Muscle of arm (tissue), 12 donors: Measurements from ENCODE around the gene UBQLN4. TPM values are rescaled to one million over a fixed set of nuclear protein-coding genes. Genes with fewer than 3 reads are reported as not detected.
"Not testable (repeated sequence)": the region's sequence is repeated elsewhere in the genome, so short reads cannot be mapped to it uniquely, and the experiment has no call there.

Source experiments
- DNase-seq: peaks from one replicate; pipeline ENCODE4 v3.0.0-alpha.2; 2013
- polyA plus RNA-seq, 12 donors: library from polyadenylated mRNA; unstranded; fragments of 120-200 nt; gene quantifications; one replicate each; pipeline ENCODE4 v1.2.1, GENCODE V29; 2013; ENCODE audit not compliant: insufficient read length in 12 of 12

UBQLN4 gene
- polyA plus RNA-seq, 12 donors, result 40.2 to 55.3 (median 47.1) TPM; not detected in 1

DNA sequence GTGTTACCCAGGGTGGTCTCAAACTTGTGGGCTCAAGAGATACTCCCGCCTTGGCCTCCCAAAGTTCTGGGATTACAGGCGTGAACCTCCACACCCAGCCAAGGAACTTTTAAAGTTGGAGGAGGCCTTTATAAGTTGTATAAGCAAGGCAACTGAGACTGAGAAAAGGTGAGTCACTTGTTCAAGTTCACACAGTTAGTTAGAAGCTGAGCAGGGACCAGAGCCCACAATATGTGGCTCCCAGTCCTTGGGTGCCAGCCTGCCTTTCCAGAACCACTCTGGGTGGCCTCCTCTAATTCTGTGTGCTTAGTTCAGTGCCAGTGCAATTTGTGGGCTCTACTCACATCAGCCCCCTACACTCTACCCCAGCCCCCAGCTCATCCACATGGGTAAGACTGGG is 11.0 kb upstream of the UBQLN4 start:
- no peak for DNase-seq

DNA sequence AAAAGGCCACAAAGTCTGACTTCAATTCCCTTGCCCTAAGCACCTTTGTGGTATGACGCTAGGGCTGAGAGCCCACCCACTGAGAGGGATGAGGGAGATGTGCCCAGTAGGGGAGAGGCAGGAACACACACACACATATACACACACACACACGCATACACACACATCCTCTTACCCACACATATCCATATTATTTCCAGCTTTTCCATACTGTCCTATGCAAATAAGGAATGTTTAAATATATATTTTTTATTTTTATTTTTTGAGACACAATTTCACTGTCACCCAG is 10.3 kb upstream of the UBQLN4 start:
- DNase-seq, result no peak

DNA sequence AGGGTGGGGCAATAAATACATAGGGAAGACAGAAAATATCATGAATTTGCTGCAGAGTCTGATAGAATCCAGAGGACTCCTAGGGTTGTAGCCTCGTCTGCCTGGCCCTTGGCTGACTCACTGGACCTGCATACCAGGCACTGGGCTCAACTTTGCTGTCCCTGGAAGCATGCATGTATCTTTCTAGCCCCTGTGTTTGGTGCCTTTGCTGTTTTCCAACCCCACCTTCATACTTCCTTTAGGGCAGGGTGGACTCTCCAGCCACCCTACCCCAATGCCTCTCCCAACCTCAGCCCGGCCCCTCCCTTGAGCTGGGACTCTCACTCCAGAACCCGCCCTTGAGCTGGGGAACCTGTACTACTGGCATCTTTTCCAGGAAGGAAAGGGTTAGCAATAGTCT is 8.6 kb upstream of the UBQLN4 start:
- no peak for DNase-seq

DNA sequence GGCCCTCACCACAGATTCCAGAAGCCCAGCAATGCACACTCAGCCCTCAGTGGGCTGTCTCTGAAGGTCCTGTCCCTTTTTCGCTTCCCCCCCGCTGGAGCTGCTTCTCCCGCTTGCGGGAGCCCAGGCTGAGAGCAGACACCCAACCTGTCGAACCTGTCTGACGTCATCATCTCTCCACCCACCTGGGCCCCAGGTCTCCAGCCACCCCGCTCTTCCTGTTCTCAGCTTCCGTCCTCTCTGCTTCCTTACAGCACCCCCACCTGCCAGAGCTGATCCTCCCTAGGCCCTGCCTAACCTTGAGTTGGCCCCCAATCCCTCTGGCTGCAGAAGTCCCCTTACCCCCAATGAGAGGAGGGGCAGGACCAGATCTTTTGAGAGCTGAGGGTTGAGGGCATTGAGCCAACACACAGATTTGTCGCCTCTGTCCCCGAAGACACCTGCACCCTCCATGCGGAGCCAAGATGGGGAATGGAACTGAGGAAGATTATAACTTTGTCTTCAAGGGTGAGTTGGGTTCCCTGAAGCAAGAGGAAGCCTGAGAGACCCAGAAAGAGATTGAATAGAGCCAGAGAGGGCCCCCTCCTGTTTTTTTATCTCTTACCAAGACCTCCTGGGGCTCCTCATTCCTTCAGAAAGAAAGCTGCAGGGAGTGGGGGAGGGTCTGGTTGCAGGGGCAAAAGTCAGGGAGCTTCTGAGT is 7.5 kb upstream of the UBQLN4 start, which contains the start of gene RAB25:
Gene RAB25, plus strand, starts transcription at position 224 of the 700 bp plus-strand sequence. Its CDS starts 241 bp downstream, at position 465.
- no peak for DNase-seq

DNA sequence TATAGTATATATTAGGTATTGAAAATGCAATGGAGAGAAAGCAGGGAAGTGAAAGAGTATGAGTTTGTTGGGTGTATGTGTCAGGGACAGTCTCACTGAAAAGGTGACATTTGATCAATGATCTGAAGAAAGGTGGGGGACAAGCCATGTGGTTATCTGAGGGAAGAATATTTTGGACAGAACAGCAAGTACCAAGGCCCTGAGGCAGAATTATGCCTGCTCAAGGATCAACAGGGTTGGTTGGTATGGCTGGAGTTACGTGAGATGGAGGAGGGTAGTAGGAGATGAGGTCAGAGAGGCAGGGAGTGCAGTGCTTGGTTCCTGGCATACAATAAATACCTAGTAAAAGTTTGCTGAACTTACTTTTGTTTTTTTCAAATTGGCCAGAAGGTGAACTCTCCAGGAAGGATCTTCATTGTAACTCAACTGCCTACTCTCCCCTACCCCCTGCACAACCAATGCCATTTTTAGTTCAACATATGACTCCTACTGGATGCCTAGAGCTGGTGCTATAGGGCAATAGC is 2.8 kb upstream of the UBQLN4 start:
- no peak for DNase-seq

DNA sequence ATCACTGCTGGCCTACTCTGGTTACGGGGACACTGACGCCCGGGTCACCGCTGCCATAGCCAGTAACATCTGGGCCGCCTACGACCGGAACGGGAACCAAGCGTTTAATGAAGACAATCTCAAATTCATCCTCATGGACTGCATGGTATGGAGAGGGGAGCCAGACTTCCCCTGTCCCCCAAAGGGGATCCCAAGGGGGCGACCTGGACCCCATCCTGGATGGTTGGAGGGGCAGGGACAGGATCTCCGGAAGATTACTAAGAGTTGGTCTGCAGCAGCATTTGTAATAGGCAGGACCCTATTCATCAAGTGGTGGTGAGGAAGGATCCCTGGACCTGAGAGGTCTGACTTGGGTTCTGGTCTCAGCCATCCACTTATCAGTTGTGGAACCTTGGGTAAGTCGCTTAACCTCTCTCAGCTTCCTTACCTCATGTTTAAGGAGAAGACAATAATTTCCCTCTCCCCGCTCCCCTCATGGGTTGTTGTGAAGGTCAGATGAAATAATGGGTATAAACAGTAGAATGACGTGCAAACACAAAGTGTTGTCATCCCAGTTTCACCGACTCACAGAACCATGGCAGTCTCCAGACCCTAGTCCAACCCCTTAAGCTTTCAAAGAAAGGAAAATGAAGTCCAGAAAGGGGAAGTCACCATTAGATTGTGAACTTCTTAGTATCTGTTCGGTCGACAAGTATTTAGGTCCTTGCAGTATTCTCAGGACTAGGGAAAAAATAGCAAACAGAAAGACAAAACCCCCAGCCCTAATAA is 1.9 kb upstream of the UBQLN4 start:
- DNase-seq, result no peak

DNA sequence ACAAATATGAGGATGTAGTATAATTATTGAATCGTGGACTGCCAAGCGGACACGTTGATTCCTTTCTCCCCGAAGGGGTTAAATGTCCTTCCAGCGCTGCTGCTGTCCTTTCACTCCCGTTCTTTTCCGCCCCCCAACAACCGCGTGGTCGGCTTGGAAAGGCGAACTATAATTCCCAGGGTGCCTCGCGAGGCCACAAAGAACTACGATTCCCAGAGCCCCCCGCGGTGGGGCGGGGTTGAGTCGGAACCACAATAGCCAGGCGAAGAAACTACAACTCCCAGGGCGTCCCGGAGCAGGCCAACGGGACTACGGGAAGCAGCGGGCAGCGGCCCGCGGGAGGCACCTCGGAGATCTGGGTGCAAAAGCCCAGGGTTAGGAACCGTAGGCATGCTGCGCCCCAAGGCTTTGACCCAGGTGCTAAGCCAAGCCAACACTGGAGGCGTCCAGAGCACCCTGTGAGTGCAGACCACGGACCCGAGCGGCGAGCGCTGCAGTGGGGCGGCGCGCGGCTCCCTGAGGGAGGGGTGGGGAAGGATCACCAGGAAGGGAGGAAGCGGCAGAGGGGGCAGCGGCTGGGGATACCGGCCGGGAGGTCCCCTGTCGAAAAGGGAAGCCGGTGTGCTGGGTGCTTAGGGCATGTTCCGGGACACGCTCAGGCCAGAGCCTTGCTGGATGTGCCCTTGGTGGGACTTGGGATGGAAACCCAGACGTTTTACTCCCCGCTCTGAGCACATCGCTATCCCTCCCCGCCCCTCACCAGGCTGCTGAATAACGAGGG is 1.1 kb upstream of the UBQLN4 start, which contains the start of gene LAMTOR2:
Gene LAMTOR2, plus strand, starts transcription at position 283 of the 781 bp plus-strand sequence. Its CDS starts 108 bp downstream, at position 391.
- DNase-seq, result peak; percentile 99

DNA sequence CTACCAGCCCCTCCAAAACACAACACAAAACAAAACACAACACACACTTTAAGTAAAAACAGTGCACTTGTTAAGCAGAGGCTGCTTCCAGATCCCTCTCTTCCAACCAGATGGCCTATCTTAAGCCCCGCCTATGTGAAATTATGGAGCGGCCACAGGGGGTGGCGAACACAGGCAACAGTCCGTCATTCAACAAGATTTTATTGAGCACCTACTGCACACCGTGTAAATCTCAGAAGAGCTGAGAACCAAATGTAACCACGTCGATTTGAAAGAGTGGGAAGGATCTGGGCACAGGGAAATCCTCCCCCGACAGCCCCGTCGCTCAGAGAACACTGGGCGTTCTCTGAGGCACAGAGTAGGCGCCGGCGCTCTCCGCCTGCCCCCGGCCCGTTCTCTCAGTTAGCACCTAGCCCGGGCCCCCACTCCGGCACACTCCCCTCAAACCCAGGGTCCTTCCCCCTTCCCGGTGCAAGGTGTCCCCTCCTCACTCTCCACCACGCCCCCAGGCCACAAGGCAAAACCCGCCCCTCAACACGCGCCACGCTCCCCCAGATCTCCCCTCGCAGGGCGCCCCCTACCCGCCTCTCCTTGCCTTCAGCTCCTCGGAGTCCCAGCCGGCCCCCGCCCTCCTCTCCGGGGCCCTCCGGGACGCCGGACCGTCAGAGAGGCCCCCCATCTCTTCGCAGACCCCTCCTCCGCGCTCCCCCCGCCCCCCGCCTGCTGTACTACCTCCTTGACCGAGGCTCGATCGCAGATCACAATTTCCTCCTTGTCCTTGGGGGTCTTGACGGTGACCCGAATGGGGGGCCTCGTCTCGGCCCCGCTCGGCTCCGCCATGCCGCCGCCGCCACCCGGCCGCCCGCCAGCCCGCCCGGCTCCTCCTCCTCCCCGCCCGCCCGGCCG is 483 bp downstream of the UBQLN4 start:
- DNase-seq, result peak; percentile 58

DNA sequence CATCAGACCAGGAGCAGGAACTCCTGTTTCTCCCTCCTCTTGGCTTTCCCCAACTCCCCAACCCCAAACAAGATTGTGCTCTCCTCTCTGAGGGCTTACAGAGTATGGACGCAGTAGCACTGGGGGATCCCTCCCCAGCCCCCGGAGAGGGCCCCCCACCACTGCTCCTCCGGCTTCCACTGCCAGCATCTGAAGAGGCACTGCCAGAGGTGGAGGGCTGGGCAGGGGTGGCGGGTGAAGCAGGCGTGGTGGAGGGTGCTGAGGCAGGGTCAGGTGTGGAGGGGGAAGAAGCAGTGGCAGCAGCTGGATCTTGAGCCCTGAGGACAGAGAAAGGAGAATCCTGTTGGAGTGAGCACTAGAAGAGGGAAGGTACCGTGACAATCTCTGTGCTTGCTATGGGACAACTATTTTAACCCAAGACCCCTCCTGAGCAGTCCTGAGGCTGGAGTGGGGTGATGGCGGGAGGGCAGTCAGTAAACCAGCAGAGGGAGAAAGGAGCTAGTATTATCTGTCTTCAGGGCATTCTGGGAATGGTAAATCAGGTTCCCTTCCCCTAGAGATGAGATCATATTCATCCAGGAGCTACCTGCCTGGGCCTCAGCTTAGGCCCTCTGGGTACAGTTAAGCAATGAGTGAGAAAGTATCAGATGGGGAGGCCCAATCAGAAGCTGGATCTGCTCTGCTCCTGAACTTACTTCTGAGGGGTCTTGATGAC is 2.4 kb downstream of the UBQLN4 start:
- DNase-seq, result no peak

DNA sequence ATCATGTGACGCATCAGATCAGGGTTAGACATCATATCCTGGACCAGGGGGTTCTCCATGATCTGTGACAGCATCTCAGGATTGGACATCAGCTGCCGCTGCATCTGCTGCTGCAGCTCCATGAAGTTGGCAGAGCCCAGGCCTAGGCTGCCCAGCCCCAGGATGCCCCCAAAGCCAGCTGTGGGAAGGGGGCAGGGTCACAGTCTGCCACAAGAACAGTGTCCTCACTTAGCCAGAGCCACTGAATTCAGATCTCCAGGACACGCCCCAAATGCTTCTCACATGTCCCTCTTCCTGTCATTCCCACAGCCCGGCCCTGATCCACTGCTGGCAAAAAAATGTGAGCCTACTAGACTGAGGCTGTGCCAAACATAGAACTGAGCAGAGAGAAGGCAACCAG is 3.2 kb downstream of the UBQLN4 start:
- DNase-seq, result peak; percentile 30

DNA sequence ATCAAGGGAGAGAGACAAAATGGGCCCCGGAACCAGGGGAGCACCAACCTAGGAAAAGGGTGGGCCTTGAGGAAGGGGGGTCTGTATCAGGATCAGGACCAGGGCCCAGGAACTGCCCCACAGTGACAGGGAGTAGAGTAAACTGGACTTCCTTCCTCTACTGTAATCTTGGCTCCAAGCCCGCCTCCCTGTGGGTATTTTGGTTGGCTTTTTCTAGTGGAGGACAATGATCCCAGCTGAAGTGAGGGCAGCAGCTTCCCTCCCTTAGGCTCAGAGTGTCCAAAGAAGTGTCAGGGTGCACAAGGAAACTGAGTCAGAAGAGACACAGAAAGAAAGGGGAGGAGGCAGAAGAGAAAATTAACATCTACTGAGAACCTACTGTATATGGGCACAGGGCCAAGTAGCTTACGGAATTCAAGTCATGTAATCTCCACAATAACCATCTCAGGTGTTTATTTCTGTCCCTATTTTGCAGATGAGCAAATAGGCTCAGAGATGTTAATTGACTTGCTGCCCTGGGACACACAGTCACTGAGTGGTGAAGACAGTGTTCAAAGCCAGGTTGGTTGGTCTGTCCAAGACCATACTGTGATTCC is 4.8 kb downstream of the UBQLN4 start:
- no peak for DNase-seq

DNA sequence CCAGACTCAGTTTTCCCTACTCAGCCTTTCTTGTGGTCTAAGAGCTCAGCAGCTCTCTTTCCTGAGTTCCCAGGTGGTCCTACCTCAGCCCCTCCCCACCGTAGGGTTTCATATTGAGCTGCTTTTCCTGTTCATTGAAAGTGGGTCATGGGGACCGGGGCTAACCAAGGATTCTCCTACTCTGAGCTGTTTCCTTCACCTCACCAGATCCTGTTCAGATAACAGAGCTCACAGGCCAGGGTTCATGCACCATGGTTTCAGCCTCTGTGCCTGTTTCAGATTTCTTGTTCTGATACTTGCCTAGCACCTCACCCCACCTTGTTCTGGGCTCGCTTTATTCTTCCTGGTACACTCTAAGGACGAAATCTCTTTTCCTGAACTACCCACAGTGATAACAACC is 8.5 kb downstream of the UBQLN4 start:
- no peak for DNase-seq

DNA sequence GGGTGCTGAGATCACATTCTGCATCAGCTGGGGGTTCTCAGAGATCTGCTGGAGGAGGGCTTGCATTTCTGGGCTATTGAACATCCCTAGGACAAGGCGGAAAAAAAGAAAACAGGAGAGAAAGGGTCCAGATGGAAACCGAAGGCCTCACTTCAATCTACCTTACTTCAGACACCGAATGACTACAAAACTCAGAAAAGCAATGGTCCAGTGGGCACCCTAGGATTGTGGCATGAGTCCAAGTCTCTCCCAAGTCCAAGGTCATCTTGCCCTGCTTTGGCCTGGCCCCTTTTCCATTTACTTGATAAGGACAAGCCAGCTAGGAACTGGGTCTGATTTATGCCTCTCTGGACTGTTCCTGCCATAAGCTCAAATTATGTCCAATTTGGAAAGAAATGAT is 10.8 kb downstream of the UBQLN4 start:
- DNase-seq, result no peak

DNA sequence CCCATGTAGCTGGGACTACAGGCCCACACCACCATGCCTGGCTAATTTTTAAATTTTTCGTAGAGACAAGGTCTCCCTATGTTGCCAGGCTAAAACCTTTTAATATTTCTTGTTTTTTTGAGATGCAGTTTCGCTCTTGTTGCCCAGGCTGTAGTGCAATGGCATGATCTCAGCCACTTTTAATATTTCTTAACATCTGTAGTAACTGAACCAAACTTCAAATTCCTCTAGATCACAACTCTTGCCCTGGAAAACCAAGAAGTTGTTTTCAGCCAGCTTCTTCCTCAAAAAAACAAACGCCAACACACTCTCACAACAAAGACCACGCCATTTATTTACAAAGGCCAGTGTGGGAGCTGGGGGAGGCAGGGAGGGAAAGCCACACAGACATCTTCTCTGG is 18.6 kb downstream of the UBQLN4 start:
- DNase-seq, result not testable (repeated sequence)

DNA sequence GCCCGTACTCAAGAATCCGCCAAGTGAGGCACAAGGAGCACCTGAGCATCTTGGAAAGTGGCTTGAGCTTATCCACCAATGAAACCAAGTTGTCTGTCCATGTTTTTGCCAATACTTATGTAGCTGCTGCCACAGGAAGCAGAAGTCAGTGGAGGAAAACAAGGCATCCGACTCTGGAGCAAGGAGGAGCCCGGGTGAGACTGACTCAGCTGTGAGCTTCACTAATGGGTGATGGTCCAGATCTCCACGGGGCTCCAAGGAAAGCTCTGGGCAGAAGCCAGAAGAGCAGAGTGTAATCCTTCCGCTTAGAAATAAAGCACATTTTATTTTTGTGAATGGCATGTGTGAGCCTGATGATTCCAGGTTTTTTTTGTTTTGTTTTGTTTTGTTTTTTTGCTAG is 20.6 kb downstream of the UBQLN4 start:
- DNase-seq, result no peak

DNA sequence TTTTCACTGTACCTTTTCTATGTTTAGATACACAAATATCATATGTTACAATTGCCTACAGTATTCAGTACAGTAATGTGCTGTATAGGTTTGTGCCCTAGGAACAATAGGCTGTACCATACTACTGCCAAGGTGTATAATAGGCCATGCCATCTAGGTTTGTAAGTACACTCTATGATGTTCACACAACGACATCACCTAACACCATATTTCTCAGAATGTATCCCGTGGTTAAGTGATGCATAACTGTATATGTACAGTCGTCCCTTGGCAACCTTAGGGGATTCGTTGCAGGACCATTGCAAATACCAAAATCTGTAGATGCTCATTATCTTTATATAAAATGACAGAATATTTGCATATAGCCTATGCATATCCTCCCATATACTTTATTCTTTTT is 27.0 kb downstream of the UBQLN4 start:
- DNase-seq, result no peak

DNA sequence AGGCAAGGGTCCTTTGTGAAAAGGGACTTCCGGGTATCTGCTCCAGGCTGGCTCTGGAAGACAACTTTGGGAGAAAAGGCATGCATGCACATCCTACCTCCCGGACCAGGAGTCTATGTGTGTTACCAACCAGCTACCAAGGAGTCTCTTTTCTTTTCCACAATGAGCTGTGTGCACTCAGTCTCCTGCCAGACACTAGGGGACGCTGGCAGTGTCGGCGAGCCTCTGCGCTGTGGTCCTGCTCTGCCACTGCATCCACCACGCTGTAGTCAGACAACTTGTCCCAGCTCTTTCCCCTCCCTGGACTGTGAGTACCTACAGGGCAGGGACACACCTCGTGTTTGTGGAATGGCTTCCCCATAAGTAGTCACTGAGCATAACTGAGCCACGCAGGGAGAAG is 27.7 kb downstream of the UBQLN4 start:
- DNase-seq, result no peak

DNA sequence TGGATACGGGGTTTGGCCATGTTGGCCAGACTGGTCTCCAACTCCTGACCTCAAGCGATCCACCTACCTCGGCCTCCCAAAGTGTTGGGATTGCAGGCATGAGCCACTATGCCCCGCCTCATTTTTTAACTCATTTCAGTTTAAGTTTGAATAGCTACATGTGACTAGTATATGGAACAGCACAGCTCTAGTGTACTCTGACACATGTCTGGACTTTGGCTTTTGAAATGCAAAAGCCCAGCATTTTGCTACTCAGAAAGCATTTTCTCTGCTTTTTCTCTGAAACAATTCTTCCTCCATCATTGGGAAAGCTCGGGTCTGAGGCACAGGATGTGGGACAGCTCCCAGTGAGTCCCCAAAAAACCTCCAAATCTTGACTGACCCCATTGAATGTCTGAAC is 28.8 kb downstream of the UBQLN4 start:
- DNase-seq, result no peak

DNA sequence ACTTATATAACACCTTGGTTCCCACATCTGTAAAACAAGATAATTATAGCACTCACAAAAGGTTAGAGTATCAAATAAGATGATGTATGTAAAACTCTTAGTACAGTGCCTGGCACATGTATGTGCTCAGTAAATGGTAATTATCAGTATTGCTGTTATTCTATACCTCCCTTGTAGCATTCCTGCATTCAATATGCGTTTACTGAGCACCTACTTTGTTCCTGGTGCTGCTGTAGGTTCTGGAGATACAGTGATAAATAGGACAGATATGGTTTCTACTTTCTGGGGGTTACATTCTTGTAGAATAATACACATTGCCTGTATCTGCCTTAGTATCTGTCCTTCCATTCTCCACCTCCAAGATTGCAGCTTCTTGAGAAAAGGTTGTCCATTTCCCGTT is 31.6 kb downstream of the UBQLN4 start:
- no peak for DNase-seq

DNA sequence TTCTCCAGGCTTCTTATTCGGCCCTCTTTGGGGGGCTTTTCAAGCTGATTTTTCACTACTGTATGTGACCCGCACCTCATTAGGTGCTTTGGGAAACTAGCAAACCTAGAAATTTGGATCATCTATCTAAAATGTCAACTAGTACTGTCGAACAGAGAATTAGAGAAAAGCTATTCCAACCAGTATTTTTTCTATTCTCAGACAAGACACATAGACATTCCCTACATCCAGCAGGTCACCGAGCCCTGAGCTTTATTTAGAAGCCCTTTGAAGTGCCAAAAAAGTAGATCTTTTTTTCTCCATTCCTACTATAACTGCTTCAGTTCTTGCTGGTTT is 32.5 kb downstream of the UBQLN4 start:
- DNase-seq, result no peak
